ENCODE data around the gene GALC. TPM values are rescaled to one million over a fixed set of nuclear protein-coding genes. Genes with fewer than 3 reads are reported as not detected.

GALC gene
- total RNA-seq, 1 donor from 2014 or later = 21.2 TPM

GRCh38 chr14:87898301-87898700, 94.7 kb downstream of the GALC start:
- H3K27ac Mint-ChIP-seq (ENCODE audit: unreplicated experiment) = no peak overlapping the region
- no peaks in the 10 kb centered on the region for H3K27me3 Mint-ChIP-seq (ENCODE audit: low read depth)
- DNase-seq (ENCODE audit: low read depth, low spot score) = no peak
- H3K4me1 Mint-ChIP-seq = peaks cover 26% of the 10 kb centered on the region
- TF ChIP-seq CTCF (conservative IDR thresholded peaks at IDR 0.05) = no peak
- no peak overlapping the region for H3K4me3 Mint-ChIP-seq
- H3K36me3 Mint-ChIP-seq (ENCODE audit: low read depth) = no peaks in the 10 kb centered on the region
- no peaks in the 10 kb centered on the region for H3K9me3 Mint-ChIP-seq

GRCh38 chr14:87896393-87897380, 96.3 kb downstream of the GALC start:
- Mint-ChIP-seq H3K4me1 (peaks cover 26% of the 10 kb centered on the region), H3K9me3 (no peaks in the 10 kb centered on the region), H3K27me3 (ENCODE audit: low read depth) (no peaks in the 10 kb centered on the region), H3K4me3 (no peak overlapping the region), H3K27ac (ENCODE audit: unreplicated experiment) (peak overlapping the region; percentile 87), H3K36me3 (ENCODE audit: low read depth) (no peaks in the 10 kb centered on the region)
- TF ChIP-seq CTCF (conservative IDR thresholded peaks at IDR 0.05) = peak; percentile 94
- DNase-seq (ENCODE audit: low read depth, low spot score) = no peak

- Mint-ChIP-seq H3K4me1 (peaks cover 26% of the 10 kb centered on the region), H3K27ac (ENCODE audit: unreplicated experiment) (no peak overlapping the region), H3K36me3 (ENCODE audit: low read depth) (no peaks in the 10 kb centered on the region), H3K9me3 (no peaks in the 10 kb centered on the region), H3K4me3 (no peak overlapping the region), H3K27me3 (ENCODE audit: low read depth) (no peaks in the 10 kb centered on the region)
- DNase-seq (ENCODE audit: low read depth, low spot score) = no peak
- no peak for TF ChIP-seq CTCF (conservative IDR thresholded peaks at IDR 0.05)
Measured at GRCh38 chr14:87894920-87895319, 98.1 kb downstream of the GALC start.

- no peak overlapping the region for H3K4me3 Mint-ChIP-seq
Measured at GRCh38 chr14:87892763-87893162, 100.2 kb downstream of the GALC start.

More at GRCh38 chr14:87892763-87893162, 100.2 kb downstream of the GALC start:
- Mint-ChIP-seq H3K36me3 (ENCODE audit: low read depth) (no peaks in the 10 kb centered on the region), H3K27ac (ENCODE audit: unreplicated experiment) (no peak overlapping the region), H3K4me1 (peaks cover 26% of the 10 kb centered on the region), H3K9me3 (peaks cover 3% of the 10 kb centered on the region), H3K27me3 (ENCODE audit: low read depth) (no peaks in the 10 kb centered on the region)
- no peak for DNase-seq (ENCODE audit: low read depth, low spot score)
- no peak for TF ChIP-seq CTCF (conservative IDR thresholded peaks at IDR 0.05)
